ENCODE data around the gene EIF4H.

GRCh38 chr7:74190259-74190658 lies 16.1 kb downstream of the EIF4H start:
- TF ChIP-seq CTCF (IDR thresholded peaks at IDR 0.05; ENCODE audit: insufficient read depth, low read depth, low read length), result no peak
- TF ChIP-seq EZH2 (IDR thresholded peaks at IDR 0.05; ENCODE audit: insufficient read depth, low read length), result no peak
